GM21390 (cell line): ENCODE data around the gene MSH2.
"Not testable (repeated sequence)": the region's sequence is repeated elsewhere in the genome, so short reads cannot be mapped to it uniquely, and the experiment has no call there.

Experiments used
- ATAC-seq: cut with Tn5 transposase; IDR thresholded peaks from one replicate; pipeline ENCODE4 v1.9.1; 2021; ENCODE audit not compliant: unreplicated experiment

The MSH2 gene

GRCh38 chr2:47402805-47403608 is at the start of gene MSH2:
Gene MSH2, plus strand, starts transcription at chr2:47403156. Its CDS starts 36 bp downstream, at chr2:47403192.
- peak; percentile 96 for ATAC-seq

- ATAC-seq: no peak
Observed at GRCh38 chr2:47354013-47354847, 48.7 kb upstream of the MSH2 start.

- no peak for ATAC-seq
Observed at GRCh38 chr2:47354848-47355204, 48.1 kb upstream of the MSH2 start.

- no peak for ATAC-seq
Observed at GRCh38 chr2:47357483-47357882, 45.5 kb upstream of the MSH2 start.

GRCh38 chr2:47359375-47359868 is 43.5 kb upstream of the MSH2 start:
- ATAC-seq: no peak

- no peak for ATAC-seq
Observed at GRCh38 chr2:47360283-47360682, 42.7 kb upstream of the MSH2 start.

- no peak for ATAC-seq
Observed at GRCh38 chr2:47360927-47361326, 42.0 kb upstream of the MSH2 start.

GRCh38 chr2:47361505-47362229 is 41.3 kb upstream of the MSH2 start:
- ATAC-seq: not testable (repeated sequence)

- no peak for ATAC-seq
Observed at GRCh38 chr2:47373747-47374146, 29.2 kb upstream of the MSH2 start.

GRCh38 chr2:47375307-47375706 is 27.6 kb upstream of the MSH2 start:
- no peak for ATAC-seq

- no peak for ATAC-seq
Observed at GRCh38 chr2:47379384-47379783, 23.6 kb upstream of the MSH2 start.

- no peak for ATAC-seq
Observed at GRCh38 chr2:47381408-47381807, 21.5 kb upstream of the MSH2 start.

GRCh38 chr2:47386551-47386950 is 16.4 kb upstream of the MSH2 start:
- ATAC-seq: no peak

GRCh38 chr2:47388888-47389287 is 14.1 kb upstream of the MSH2 start:
- ATAC-seq: no peak

- ATAC-seq: no peak
Observed at GRCh38 chr2:47389692-47390091, 13.3 kb upstream of the MSH2 start.

GRCh38 chr2:47401789-47402554 is 984 bp upstream of the MSH2 start:
- no peak for ATAC-seq

- ATAC-seq: no peak
Observed at GRCh38 chr2:47402555-47402804, 476 bp upstream of the MSH2 start.

- no peak for ATAC-seq
Observed at GRCh38 chr2:47403609-47404193, 745 bp downstream of the MSH2 start.

GRCh38 chr2:47404356-47404755 is 1.4 kb downstream of the MSH2 start:
- no peak for ATAC-seq

- no peak for ATAC-seq
Observed at GRCh38 chr2:47405757-47406156, 2.8 kb downstream of the MSH2 start.
